ENCODE results near the gene OR52B6. TPM values are rescaled to one million over a fixed set of nuclear protein-coding genes. Genes with fewer than 3 reads are reported as not detected.

The OR52B6 gene
- total and polyA plus RNA-seq, 2 donors (not counting 1 experiment from before 2014, with no cell fraction given): not detected

DNA sequence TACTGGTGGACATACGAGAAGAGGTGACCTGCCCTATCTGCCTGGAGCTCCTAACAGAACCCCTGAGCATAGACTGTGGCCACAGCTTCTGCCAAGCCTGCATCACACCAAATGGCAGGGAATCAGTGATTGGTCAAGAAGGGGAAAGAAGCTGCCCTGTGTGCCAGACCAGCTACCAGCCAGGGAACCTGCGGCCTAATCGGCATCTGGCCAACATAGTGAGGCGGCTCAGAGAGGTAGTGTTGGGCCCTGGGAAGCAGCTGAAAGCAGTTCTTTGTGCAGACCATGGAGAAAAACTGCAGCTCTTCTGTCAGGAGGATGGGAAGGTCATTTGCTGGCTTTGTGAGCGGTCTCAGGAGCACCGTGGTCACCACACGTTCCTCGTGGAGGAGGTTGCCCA, 22.6 kb downstream of the OR52B6 start:
- Histone ChIP-seq H3K9me3 (ENCODE audit: control extremely low read depth in 1 of 3, control insufficient read depth in 2 of 3, insufficient read depth in 1 of 3, low read length in 2 of 3) (no peaks in the 10 kb centered on the region), H3K36me3 (replicated peaks in 1 of 2; ENCODE audit: control extremely low read depth in 1 of 2, control insufficient read depth in 1 of 2, extremely low read depth in 1 of 2, insufficient read depth in 2 of 2, low read length in 1 of 2) (no peaks in the 10 kb centered on the region), H3K27me3 (replicated peaks in 1 of 4; ENCODE audit: control extremely low read depth in 1 of 4, control insufficient read depth in 3 of 4, insufficient read depth in 4 of 4, low read length in 3 of 4) (peaks cover 0 to 3% (median 0%) of the 10 kb centered on the region in 4 experiments), H3K9ac (ENCODE audit: low read length) (no peak overlapping the region), H3K4me2 (replicated peaks; ENCODE audit: low read depth, low read length, poor library complexity, severe bottlenecking) (no peak overlapping the region), H3K27ac (ENCODE audit: low read length in 2 of 2) (no peak overlapping the region), H3K79me2 (ENCODE audit: control insufficient read depth, insufficient read depth, low read length) (no peaks in the 10 kb centered on the region), H3K4me1 (ENCODE audit: control insufficient read depth in 2 of 2, insufficient read depth in 2 of 2, low read length in 2 of 2) (no peaks in the 10 kb centered on the region), H3K4me3 (ENCODE audit: control extremely low read depth in 1 of 5, extremely low read depth in 1 of 5, insufficient read depth in 1 of 5, low read depth in 2 of 5, low read length in 4 of 5) (no peak overlapping the region), H4K20me1 (ENCODE audit: control insufficient read depth, insufficient read depth, low read length, poor library complexity, severe bottlenecking) (no peaks in the 10 kb centered on the region), H2AFZ (ENCODE audit: insufficient read depth, low read depth, low read length, poor library complexity, severe bottlenecking) (no peak overlapping the region)
- ATAC-seq (ENCODE audit: low read depth): no peak
- WGBS (ENCODE audit: insufficient coverage): 96% methylated on average over 8 of the region's 8 CpGs
- TF ChIP-seq EZH2 (IDR thresholded peaks at IDR 0.05; ENCODE audit: borderline replicate concordance, insufficient read depth, low read depth, low read length, poor library complexity, severe bottlenecking): no peak
- TF ChIP-seq, protein P1, sequence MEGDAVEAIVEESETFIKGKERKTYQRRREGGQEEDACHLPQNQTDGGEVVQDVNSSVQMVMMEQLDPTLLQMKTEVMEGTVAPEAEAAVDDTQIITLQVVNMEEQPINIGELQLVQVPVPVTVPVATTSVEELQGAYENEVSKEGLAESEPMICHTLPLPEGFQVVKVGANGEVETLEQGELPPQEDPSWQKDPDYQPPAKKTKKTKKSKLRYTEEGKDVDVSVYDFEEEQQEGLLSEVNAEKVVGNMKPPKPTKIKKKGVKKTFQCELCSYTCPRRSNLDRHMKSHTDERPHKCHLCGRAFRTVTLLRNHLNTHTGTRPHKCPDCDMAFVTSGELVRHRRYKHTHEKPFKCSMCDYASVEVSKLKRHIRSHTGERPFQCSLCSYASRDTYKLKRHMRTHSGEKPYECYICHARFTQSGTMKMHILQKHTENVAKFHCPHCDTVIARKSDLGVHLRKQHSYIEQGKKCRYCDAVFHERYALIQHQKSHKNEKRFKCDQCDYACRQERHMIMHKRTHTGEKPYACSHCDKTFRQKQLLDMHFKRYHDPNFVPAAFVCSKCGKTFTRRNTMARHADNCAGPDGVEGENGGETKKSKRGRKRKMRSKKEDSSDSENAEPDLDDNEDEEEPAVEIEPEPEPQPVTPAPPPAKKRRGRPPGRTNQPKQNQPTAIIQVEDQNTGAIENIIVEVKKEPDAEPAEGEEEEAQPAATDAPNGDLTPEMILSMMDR (IDR thresholded peaks at IDR 0.05): no peak
- Mint-ChIP-seq H3K4me3 (no peak overlapping the region), H3K9me3 (ENCODE audit: insufficient read depth) (no peaks in the 10 kb centered on the region), H3K27ac (no peak overlapping the region), H3K4me1 (peaks cover 3% of the 10 kb centered on the region), H3K27me3 (no peaks in the 10 kb centered on the region)
- no peak for DNase-seq
- POLR2A ChIA-PET: no interaction called here
- CTCF ChIA-PET: interaction anchor here (2.4 kb wide), 1 partner anchor 81 kb away, joined by 9 read pairs; the partner anchor contains the start of gene TRIM5
- intact Hi-C loops (cut with micrococcal nuclease): loop anchor here (10.0 kb wide), 2 partner anchors 291 to 751 kb away; partner anchors contain the start of gene OR52E5

DNA sequence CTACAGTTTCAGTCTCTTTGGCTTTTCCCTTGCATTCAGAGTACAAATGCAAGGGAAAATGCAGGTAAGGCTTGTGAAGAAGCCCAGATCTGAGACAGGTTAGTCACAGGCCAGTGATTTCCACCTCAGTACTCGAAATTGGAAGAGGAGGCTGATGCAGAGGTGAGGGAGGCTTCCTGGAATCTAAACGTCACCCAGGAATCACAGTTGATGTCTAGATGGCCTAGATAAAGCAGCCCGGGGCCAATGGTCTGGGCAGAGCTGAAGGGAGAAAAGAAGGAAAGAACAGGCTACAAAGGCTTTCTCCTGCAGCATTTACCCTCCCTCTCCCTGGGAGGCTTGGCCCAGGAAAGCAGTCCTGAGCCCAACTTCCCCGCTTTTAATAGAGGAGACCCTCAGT, 24.2 kb downstream of the OR52B6 start:
- Histone ChIP-seq H3K9me3 (ENCODE audit: control extremely low read depth in 1 of 3, control insufficient read depth in 2 of 3, insufficient read depth in 1 of 3, low read length in 2 of 3) (no peaks in the 10 kb centered on the region), H2AFZ (ENCODE audit: insufficient read depth, low read depth, low read length, poor library complexity, severe bottlenecking) (no peak overlapping the region), H3K79me2 (ENCODE audit: control insufficient read depth, insufficient read depth, low read length) (no peaks in the 10 kb centered on the region), H3K36me3 (replicated peaks in 1 of 2; ENCODE audit: control extremely low read depth in 1 of 2, control insufficient read depth in 1 of 2, extremely low read depth in 1 of 2, insufficient read depth in 2 of 2, low read length in 1 of 2) (no peaks in the 10 kb centered on the region), H4K20me1 (ENCODE audit: control insufficient read depth, insufficient read depth, low read length, poor library complexity, severe bottlenecking) (no peaks in the 10 kb centered on the region), H3K4me3 (ENCODE audit: control extremely low read depth in 1 of 5, extremely low read depth in 1 of 5, insufficient read depth in 1 of 5, low read depth in 2 of 5, low read length in 4 of 5) (no peak overlapping the region), H3K4me1 (ENCODE audit: control insufficient read depth in 2 of 2, insufficient read depth in 2 of 2, low read length in 2 of 2) (no peaks in the 10 kb centered on the region), H3K4me2 (replicated peaks; ENCODE audit: low read depth, low read length, poor library complexity, severe bottlenecking) (no peak overlapping the region), H3K27ac (ENCODE audit: low read length in 2 of 2) (no peak overlapping the region), H3K9ac (ENCODE audit: low read length) (no peak overlapping the region), H3K27me3 (replicated peaks in 1 of 4; ENCODE audit: control extremely low read depth in 1 of 4, control insufficient read depth in 3 of 4, insufficient read depth in 4 of 4, low read length in 3 of 4) (no peaks in the 10 kb centered on the region)
- ChIA-PET POLR2A (no interaction called here), CTCF (interaction anchor here (0.6 kb wide), 1 partner anchor 12 kb away, joined by 3 read pairs; no protein-coding TSS in a partner anchor)
- no peaks in the 10 kb centered on the region for H3K27me3 Mint-ChIP-seq
- peaks cover 1% of the 10 kb centered on the region for H3K4me1 Mint-ChIP-seq
- no peak for TF ChIP-seq EZH2 (IDR thresholded peaks at IDR 0.05; ENCODE audit: borderline replicate concordance, insufficient read depth, low read depth, low read length, poor library complexity, severe bottlenecking)
- TF ChIP-seq, protein P1 (IDR thresholded peaks at IDR 0.05): no peak
- no peak for ATAC-seq (ENCODE audit: low read depth)
- no peaks in the 10 kb centered on the region for H3K9me3 Mint-ChIP-seq (ENCODE audit: insufficient read depth)
- H3K4me3 Mint-ChIP-seq: no peak overlapping the region
- no peak overlapping the region for H3K27ac Mint-ChIP-seq
- 84% methylated on average over 2 of the region's 4 CpGs for WGBS (ENCODE audit: insufficient coverage)
- DNase-seq: no peak
- intact Hi-C loops (cut with micrococcal nuclease): loop anchor here (10.0 kb wide), 2 partner anchors 290 to 750 kb away; partner anchors contain the start of gene OR52E5
